ENCODE data around the gene ENTPD1. TPM values are rescaled to one million over a fixed set of nuclear protein-coding genes. Genes with fewer than 3 reads are reported as not detected.

ENTPD1 gene
- total RNA-seq, 1 experiment from 2014 or later = 0.37 TPM

DNA sequence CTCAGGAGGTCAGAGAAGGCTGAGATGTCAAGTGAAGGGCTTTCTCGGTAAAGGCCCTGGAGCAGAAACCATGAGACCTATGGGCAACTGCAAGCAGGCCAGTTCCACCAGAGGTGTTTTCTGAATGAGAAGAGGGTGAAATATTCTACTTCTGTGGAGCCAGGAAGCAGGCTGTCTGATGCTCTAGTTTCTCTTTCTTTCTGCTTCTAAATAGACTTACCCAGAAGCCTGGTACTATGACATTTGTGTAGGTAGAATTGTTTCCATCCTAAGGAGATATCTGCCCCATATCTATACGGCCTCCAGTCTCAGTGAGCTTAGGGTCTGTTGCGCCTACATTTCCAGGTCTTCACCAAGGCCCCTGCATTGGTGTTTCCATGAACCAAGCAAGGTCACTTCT, 78.4 kb downstream of the ENTPD1 start:
- no peak for DNase-seq (ENCODE audit: low read depth, low spot score)
- ChIA-PET POLR2A (no interaction called here), CTCF (no interaction called here), RAD21 (ENCODE audit: low non-redundant PET in 1 of 2, low total read pairs in 2 of 2, uncharacterized antibody in 2 of 2, unreplicated experiment in 2 of 2) (no interaction called here)
- Histone ChIP-seq H3K4me2 (ENCODE audit: low read length) (no peak overlapping the region), H3K27ac (ENCODE audit: low read depth, low read length) (no peak overlapping the region), H4K20me1 (ENCODE audit: insufficient read depth) (no peaks in the 10 kb centered on the region), H3K9me3 (ENCODE audit: control insufficient read depth in 1 of 2, insufficient read depth in 1 of 2, low read depth in 1 of 2, low read length in 2 of 2) (no peaks in the 10 kb centered on the region), H3K9me2 (ENCODE audit: insufficient read depth) (no peaks in the 10 kb centered on the region), H3K79me2 (ENCODE audit: insufficient read depth, low read length) (no peaks in the 10 kb centered on the region), H3K9ac (ENCODE audit: low read length) (no peak overlapping the region), H3K4me3 (replicated peaks in 1 of 2; ENCODE audit: low read depth in 1 of 2, low read length in 2 of 2) (no peak overlapping the region), H3K27me3 (ENCODE audit: insufficient read depth, low read length) (no peaks in the 10 kb centered on the region), H2AFZ (ENCODE audit: low read depth, low read length, poor library complexity, severe bottlenecking) (no peak overlapping the region), H3K4me1 (ENCODE audit: control insufficient read depth in 1 of 2, insufficient read depth in 2 of 2, low read length in 2 of 2) (no peaks in the 10 kb centered on the region), H3K36me3 (ENCODE audit: control insufficient read depth in 1 of 2, insufficient read depth in 2 of 2, low read length in 2 of 2) (no peaks in the 10 kb centered on the region)
- intact Hi-C loops (cut with micrococcal nuclease) = no loop called here
- TF ChIP-seq ELF1 (IDR thresholded peaks at IDR 0.05; ENCODE audit: borderline replicate concordance, low read depth) (no peak), JUND (IDR thresholded peaks at IDR 0.05) (no peak), SIN3A (IDR thresholded peaks at IDR 0.05; ENCODE audit: low read depth) (no peak), EZH2 (IDR thresholded peaks at IDR 0.05) (no peak), SRF (IDR thresholded peaks at IDR 0.05; ENCODE audit: low read depth) (no peak)
- TF ChIP-seq, protein P1, sequence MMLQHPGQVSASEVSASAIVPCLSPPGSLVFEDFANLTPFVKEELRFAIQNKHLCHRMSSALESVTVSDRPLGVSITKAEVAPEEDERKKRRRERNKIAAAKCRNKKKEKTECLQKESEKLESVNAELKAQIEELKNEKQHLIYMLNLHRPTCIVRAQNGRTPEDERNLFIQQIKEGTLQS (IDR thresholded peaks at IDR 0.05) = no peak
- no TSS peak for BruUV-seq (replicated peaks)
- no peak for ATAC-seq

DNA sequence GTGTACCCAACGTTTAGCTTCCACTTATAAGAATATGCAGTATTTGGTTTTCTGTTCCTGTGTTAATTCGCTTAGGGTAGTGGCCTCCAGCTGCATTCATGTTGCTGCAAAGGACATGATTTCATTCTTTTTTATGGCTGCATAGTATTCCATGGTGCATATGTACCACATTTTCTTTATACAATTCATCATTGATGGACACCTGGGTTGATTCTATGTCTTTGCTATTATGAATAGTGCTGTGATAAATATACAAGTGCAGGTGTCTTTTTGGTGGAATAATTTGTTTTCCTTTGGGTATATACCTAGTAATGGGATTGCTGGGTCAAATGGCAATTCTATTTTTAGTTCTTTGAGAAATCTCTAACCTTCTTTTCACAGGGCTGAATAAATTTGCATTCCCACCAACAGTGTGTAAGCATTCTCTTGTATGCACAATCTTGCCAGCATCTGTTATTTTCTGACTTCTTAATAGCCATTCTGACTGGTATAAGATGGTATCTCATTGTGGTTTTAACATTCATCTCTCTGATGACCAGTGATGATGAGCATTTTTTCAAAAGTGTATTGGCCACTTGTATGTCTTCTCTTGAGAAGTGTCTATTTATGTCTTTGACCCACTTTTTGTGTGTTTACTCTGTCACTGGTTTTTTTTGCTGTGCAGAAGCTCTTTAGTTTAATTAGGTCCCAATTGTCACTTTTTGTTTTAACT, 79.3 kb downstream of the ENTPD1 start:
- ATAC-seq (no peak), DNase-seq (ENCODE audit: low read depth, low spot score) (no peak)
- Histone ChIP-seq H3K4me1 (ENCODE audit: control insufficient read depth in 1 of 2, insufficient read depth in 2 of 2, low read length in 2 of 2) (no peaks in the 10 kb centered on the region), H3K79me2 (ENCODE audit: insufficient read depth, low read length) (no peaks in the 10 kb centered on the region), H3K36me3 (ENCODE audit: control insufficient read depth in 1 of 2, insufficient read depth in 2 of 2, low read length in 2 of 2) (no peaks in the 10 kb centered on the region), H3K9ac (ENCODE audit: low read length) (no peak overlapping the region), H2AFZ (ENCODE audit: low read depth, low read length, poor library complexity, severe bottlenecking) (no peak overlapping the region), H3K4me2 (ENCODE audit: low read length) (no peak overlapping the region), H3K4me3 (replicated peaks in 1 of 2; ENCODE audit: low read depth in 1 of 2, low read length in 2 of 2) (no peak overlapping the region), H3K9me3 (ENCODE audit: control insufficient read depth in 1 of 2, insufficient read depth in 1 of 2, low read depth in 1 of 2, low read length in 2 of 2) (no peaks in the 10 kb centered on the region), H3K9me2 (ENCODE audit: insufficient read depth) (no peaks in the 10 kb centered on the region), H4K20me1 (ENCODE audit: insufficient read depth) (no peaks in the 10 kb centered on the region), H3K27me3 (ENCODE audit: insufficient read depth, low read length) (no peaks in the 10 kb centered on the region), H3K27ac (ENCODE audit: low read depth, low read length) (no peak overlapping the region)
- BruUV-seq (replicated peaks) = no TSS peak
- RAD21 ChIA-PET (ENCODE audit: low non-redundant PET in 1 of 2, low total read pairs in 2 of 2, uncharacterized antibody in 2 of 2, unreplicated experiment in 2 of 2) = no interaction called here
- CTCF ChIA-PET = interaction anchor here (1.6 kb wide), 1 partner anchor 142 kb away, joined by 4 read pairs; the partner anchor contains the start of gene TCTN3
- intact Hi-C loops (cut with micrococcal nuclease) = no loop called here
- POLR2A ChIA-PET = no interaction called here
- TF ChIP-seq TCF7L2 (IDR thresholded peaks at IDR 0.05; ENCODE audit: borderline replicate concordance, extremely low read depth, insufficient read depth, insufficient read length) (no peak), RAD21 (IDR thresholded peaks at IDR 0.05; ENCODE audit: low read depth) (no peak), POLR2AphosphoS5 (IDR thresholded peaks at IDR 0.05; ENCODE audit: low read depth, low read length) (no peak), POLR2A (IDR thresholded peaks at IDR 0.05; ENCODE audit: borderline replicate concordance, extremely low read depth, insufficient read depth, insufficient read length) (no peak), SRF (IDR thresholded peaks at IDR 0.05; ENCODE audit: low read depth) (no peak), ZFX (IDR thresholded peaks at IDR 0.05) (no peak), ELF1 (IDR thresholded peaks at IDR 0.05; ENCODE audit: borderline replicate concordance, low read depth) (no peak), JUND (IDR thresholded peaks at IDR 0.05) (no peak), EZH2 (IDR thresholded peaks at IDR 0.05) (no peak), SIN3A (IDR thresholded peaks at IDR 0.05; ENCODE audit: low read depth) (no peak), FOSL1 (IDR thresholded peaks at IDR 0.05; ENCODE audit: low read depth) (no peak), CEBPB (IDR thresholded peaks at IDR 0.05; ENCODE audit: low read depth) (no peak), EGR1 (IDR thresholded peaks at IDR 0.05; ENCODE audit: low read depth) (no peak), SP1 (IDR thresholded peaks at IDR 0.05; ENCODE audit: low read depth) (no peak), ZNF274 (IDR thresholded peaks at IDR 0.05; ENCODE audit: low read depth, low read length) (no peak), YY1 (IDR thresholded peaks at IDR 0.05; ENCODE audit: extremely low read depth, insufficient replicate concordance, low read depth, low read length) (no peak)
- TF ChIP-seq, protein P2, sequence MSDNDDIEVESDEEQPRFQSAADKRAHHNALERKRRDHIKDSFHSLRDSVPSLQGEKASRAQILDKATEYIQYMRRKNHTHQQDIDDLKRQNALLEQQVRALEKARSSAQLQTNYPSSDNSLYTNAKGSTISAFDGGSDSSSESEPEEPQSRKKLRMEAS (IDR thresholded peaks at IDR 0.05) = no peak
- TF ChIP-seq, protein P1 (IDR thresholded peaks at IDR 0.05) = no peak
- TF ChIP-seq, protein P3, sequence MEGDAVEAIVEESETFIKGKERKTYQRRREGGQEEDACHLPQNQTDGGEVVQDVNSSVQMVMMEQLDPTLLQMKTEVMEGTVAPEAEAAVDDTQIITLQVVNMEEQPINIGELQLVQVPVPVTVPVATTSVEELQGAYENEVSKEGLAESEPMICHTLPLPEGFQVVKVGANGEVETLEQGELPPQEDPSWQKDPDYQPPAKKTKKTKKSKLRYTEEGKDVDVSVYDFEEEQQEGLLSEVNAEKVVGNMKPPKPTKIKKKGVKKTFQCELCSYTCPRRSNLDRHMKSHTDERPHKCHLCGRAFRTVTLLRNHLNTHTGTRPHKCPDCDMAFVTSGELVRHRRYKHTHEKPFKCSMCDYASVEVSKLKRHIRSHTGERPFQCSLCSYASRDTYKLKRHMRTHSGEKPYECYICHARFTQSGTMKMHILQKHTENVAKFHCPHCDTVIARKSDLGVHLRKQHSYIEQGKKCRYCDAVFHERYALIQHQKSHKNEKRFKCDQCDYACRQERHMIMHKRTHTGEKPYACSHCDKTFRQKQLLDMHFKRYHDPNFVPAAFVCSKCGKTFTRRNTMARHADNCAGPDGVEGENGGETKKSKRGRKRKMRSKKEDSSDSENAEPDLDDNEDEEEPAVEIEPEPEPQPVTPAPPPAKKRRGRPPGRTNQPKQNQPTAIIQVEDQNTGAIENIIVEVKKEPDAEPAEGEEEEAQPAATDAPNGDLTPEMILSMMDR (IDR thresholded peaks at IDR 0.05 in 2 of 3, conservative IDR thresholded peaks at IDR 0.05 in 1 of 3; ENCODE audit: borderline replicate concordance in 1 of 3, insufficient read depth in 1 of 3, low read depth in 2 of 3, low read length in 2 of 3) = no peak
